Measurements from ENCODE around the gene SLC35E2B. TPM values are rescaled to one million over a fixed set of nuclear protein-coding genes. Genes with fewer than 3 reads are reported as not detected.
A peak's percentile ranks its signal among the peaks of the same experiment; 100 is the strongest.

SLC35E2B gene
- total RNA-seq, 2 donors from 2014 or later = 18.4 to 22.1 TPM

- no peaks in the 10 kb centered on the region for H3K9me3 ChIP-seq
- H3K27me3 ChIP-seq = peaks cover 4 to 6% of the 10 kb centered on the region in 2 donors
- H3K4me3 ChIP-seq = peak within 1 kb of the TSS; percentile 25 to 47
- peaks cover 0 to 23% of the 10 kb centered on the region in 2 donors for H3K4me1 ChIP-seq
- DNase-seq (ENCODE audit: low spot score) = no peak
- no peak for TF ChIP-seq CTCF (IDR thresholded peaks at IDR 0.05)
- peak within 1 kb of the TSS; percentile 82 to 86 for H3K27ac ChIP-seq
- H3K36me3 ChIP-seq = peaks cover 19% of the 10 kb centered on the region
Measured at GRCh38 chr1:1631782-1632420, 60.7 kb downstream of the SLC35E2B start, which contains the start of gene MMP23B. Gene MMP23B, plus strand, starts transcription at chr1:1632173. Its CDS starts 46 bp downstream, at chr1:1632219.

GRCh38 chr1:1630965-1631781 is 61.4 kb downstream of the SLC35E2B start:
- Histone ChIP-seq H3K36me3 (peaks cover 13% of the 10 kb centered on the region), H3K4me3 (peak overlapping the region; percentile 25 to 47), H3K27me3 (peaks cover 4 to 6% of the 10 kb centered on the region in 2 donors), H3K27ac (peak overlapping the region; percentile 82 to 86), H3K4me1 (peaks cover 0 to 25% of the 10 kb centered on the region in 2 donors), H3K9me3 (no peaks in the 10 kb centered on the region)
- DNase-seq (ENCODE audit: low spot score) = peak; percentile 85
- TF ChIP-seq CTCF (IDR thresholded peaks at IDR 0.05) = no peak

- H3K27me3 ChIP-seq = peaks cover 4 to 6% of the 10 kb centered on the region in 2 donors
- H3K9me3 ChIP-seq = no peaks in the 10 kb centered on the region
- DNase-seq (ENCODE audit: low spot score) = peak; percentile 73
- TF ChIP-seq CTCF (IDR thresholded peaks at IDR 0.05) = no peak
- peak overlapping the region; percentile 6 to 47 for H3K4me3 ChIP-seq
- peak overlapping the region; percentile 82 to 86 for H3K27ac ChIP-seq
- H3K36me3 ChIP-seq = peaks cover 13% of the 10 kb centered on the region
- peaks cover 0 to 33% of the 10 kb centered on the region in 2 donors for H3K4me1 ChIP-seq
Measured at GRCh38 chr1:1630191-1630964, 62.2 kb downstream of the SLC35E2B start.

- H3K36me3 ChIP-seq = peaks cover 13% of the 10 kb centered on the region
- no peak for TF ChIP-seq CTCF (IDR thresholded peaks at IDR 0.05)
- no peak overlapping the region for H3K4me3 ChIP-seq
- DNase-seq (ENCODE audit: low spot score) = no peak
- H3K27me3 ChIP-seq = peaks cover 4 to 6% of the 10 kb centered on the region in 2 donors
- peaks cover 0 to 40% of the 10 kb centered on the region in 2 donors for H3K4me1 ChIP-seq
- no peak overlapping the region for H3K27ac ChIP-seq
- H3K9me3 ChIP-seq = no peaks in the 10 kb centered on the region
Measured at GRCh38 chr1:1629430-1630190, 63.0 kb downstream of the SLC35E2B start.

Measured in right atrium auricular region (tissue), 2 donors.